Glomerular visceral epithelial cell (primary cell): ENCODE results near the gene LRP1-AS.
A peak's percentile ranks its signal among the peaks of the same experiment; 100 is the strongest.

Experiments
- DNase-seq: peaks from one replicate; pipeline ENCODE4 v3.0.0-alpha.2; 2016; ENCODE audit errors: extremely low spot score

Gene LRP1-AS

GRCh38 chr12:57098546-57098945 is 48.9 kb downstream of the LRP1-AS start:
- no peak for DNase-seq

GRCh38 chr12:57097554-57097835 is 49.9 kb downstream of the LRP1-AS start:
- DNase-seq, result no peak

DNA sequence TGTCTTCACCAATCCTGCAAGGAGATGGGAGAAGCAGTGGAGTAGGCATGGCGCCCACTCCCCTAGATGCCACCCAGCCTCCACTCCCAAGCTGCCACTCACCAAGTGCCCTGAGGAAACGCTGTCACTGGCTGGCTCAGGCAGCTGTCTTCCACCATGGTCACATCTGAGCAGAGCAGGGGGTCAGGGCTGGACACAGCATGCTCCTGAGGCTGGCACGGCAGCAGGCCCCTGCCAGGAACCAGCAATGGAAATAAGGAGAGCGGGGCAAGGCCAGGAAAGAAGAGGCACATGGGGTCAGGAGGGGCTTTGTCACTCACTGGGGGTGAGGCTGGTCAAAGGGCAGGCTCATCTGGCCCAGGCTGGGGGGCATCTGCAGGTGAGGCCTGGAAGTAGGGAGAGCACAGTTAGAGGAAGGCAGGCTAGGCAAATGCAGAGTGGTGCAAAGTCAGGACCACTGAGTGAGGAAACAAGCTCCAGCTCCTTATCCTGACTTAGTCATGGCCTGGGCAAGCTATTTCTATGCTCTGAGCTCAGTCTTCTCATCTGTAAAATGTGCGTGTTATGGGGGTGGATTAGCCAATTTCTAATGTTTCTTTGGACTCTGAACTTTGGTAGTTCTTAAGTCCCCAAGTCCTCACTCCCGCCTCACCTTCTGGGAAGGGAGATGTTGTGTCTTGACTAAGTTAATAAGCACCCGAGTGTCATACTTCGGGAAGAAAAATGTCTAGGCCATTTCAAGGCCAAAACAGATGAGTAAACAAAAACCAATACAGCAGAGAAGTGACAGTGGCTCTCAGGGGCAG is 50.5 kb downstream of the LRP1-AS start:
- DNase-seq, result no peak

- DNase-seq, result peak; percentile 49
Observed at GRCh38 chr12:57096099-57096572, 51.3 kb downstream of the LRP1-AS start.

DNA sequence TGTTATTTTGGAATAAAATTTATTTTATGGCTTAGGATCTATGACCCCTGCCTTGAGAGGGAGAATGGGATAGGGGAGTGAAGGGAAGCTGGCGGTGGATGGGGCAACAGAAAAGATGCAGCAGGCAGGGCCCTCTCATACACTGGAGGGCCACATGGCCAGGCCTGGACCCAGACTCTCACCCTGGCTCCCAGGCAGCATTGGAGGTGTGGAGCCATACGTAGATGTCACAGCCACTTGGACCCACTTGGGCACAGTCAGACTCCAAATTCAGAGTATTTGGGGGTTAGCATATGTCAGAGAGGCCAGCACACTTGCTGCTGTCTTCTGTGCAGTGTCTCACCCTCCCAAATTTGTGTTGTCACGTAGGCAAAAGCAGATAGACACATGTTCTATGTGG is 52.0 kb downstream of the LRP1-AS start:
- DNase-seq, result no peak
